OCI-LY7 (cell line): ENCODE data around the gene AKT1.

Experiments used
- EZH2phosphoT487 ChIP-seq: fragments of 200-600 bp; sonication (generic); IDR thresholded peaks from 2 replicates; pipeline ENCODE4 v1.6.1; 2018; ENCODE audit warnings: low read depth, borderline replicate concordance, mild to moderate bottlenecking, mixed run types, antibody characterized with exemption, low read length, moderate library complexity, mixed read lengths
- TF ChIP-seq, protein P1 (sequence below): fragments of 200-600 bp; sonication (generic); conservative IDR thresholded peaks from 2 replicates; pipeline ENCODE4 v1.5.1; 2014; ENCODE audit warnings: mild to moderate bottlenecking, antibody characterized with exemption, low read length, moderate library complexity, mixed read lengths

GRCh38 chr14:104765517-104765916 is 30.0 kb downstream of the AKT1 start:
- TF ChIP-seq, protein P1, sequence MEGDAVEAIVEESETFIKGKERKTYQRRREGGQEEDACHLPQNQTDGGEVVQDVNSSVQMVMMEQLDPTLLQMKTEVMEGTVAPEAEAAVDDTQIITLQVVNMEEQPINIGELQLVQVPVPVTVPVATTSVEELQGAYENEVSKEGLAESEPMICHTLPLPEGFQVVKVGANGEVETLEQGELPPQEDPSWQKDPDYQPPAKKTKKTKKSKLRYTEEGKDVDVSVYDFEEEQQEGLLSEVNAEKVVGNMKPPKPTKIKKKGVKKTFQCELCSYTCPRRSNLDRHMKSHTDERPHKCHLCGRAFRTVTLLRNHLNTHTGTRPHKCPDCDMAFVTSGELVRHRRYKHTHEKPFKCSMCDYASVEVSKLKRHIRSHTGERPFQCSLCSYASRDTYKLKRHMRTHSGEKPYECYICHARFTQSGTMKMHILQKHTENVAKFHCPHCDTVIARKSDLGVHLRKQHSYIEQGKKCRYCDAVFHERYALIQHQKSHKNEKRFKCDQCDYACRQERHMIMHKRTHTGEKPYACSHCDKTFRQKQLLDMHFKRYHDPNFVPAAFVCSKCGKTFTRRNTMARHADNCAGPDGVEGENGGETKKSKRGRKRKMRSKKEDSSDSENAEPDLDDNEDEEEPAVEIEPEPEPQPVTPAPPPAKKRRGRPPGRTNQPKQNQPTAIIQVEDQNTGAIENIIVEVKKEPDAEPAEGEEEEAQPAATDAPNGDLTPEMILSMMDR, result no peak
- no peak for TF ChIP-seq EZH2phosphoT487
